ENCODE results near the gene LRRC57. TPM values are rescaled to one million over a fixed set of nuclear protein-coding genes. Genes with fewer than 3 reads are reported as not detected.

The LRRC57 gene
- total RNA-seq, 1 experiment from 2014 or later, result 16.6 TPM

DNA sequence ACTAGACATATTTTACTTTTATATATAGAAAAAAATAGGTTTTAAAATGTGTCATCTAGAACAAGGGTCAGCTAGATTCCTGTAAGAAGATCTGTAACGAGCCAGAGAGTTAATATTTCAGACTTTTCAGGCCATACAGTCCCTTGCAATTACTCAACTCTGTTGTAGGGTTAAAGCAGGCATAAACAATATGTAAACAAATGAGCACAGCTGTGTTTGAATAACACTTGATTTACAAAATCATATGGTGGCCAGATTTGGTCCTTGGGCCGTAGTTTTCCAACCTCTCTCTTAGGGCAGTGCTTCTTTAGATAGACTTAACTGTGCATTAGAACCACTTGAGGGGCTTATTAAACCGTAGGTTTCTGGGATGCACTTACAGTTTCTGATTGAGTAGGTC lies 19.6 kb downstream of the LRRC57 start:
- H3K79me2 ChIP-seq (ENCODE audit: insufficient read depth, low read length), result no peaks in the 10 kb centered on the region

More for the DNA sequence above, 19.6 kb downstream of the LRRC57 start:
- Histone ChIP-seq H3K27me3 (ENCODE audit: insufficient read depth, low read length) (no peaks in the 10 kb centered on the region), H3K36me3 (ENCODE audit: control insufficient read depth in 1 of 2, insufficient read depth in 2 of 2, low read length in 2 of 2) (peaks cover 0 to 5% of the 10 kb centered on the region in 2 experiments; a peak in 2 of 4 replicates), H3K4me3 (replicated peaks in 1 of 2; ENCODE audit: low read depth in 1 of 2, low read length in 2 of 2) (no peak overlapping the region), H3K9ac (ENCODE audit: low read length) (no peak overlapping the region), H3K27ac (ENCODE audit: low read depth, low read length) (no peak overlapping the region), H4K20me1 (ENCODE audit: insufficient read depth) (no peaks in the 10 kb centered on the region), H3K4me2 (ENCODE audit: low read length) (no peak overlapping the region), H3K9me3 (ENCODE audit: control insufficient read depth in 1 of 2, insufficient read depth in 1 of 2, low read depth in 1 of 2, low read length in 2 of 2) (no peaks in the 10 kb centered on the region), H2AFZ (ENCODE audit: low read depth, low read length, poor library complexity, severe bottlenecking) (no peak overlapping the region), H3K9me2 (ENCODE audit: insufficient read depth) (no peaks in the 10 kb centered on the region), H3K4me1 (ENCODE audit: control insufficient read depth in 1 of 2, insufficient read depth in 2 of 2, low read length in 2 of 2) (no peaks in the 10 kb centered on the region)
- ChIA-PET CTCF (no interaction called here), POLR2A (no interaction called here), RAD21 (ENCODE audit: low non-redundant PET in 1 of 2, low total read pairs in 2 of 2, uncharacterized antibody in 2 of 2, unreplicated experiment in 2 of 2) (no interaction called here)
- no peak for TF ChIP-seq ZNF274 (IDR thresholded peaks at IDR 0.05; ENCODE audit: low read depth, low read length)
- TF ChIP-seq EZH2 (IDR thresholded peaks at IDR 0.05), result no peak
- TF ChIP-seq SIN3A (IDR thresholded peaks at IDR 0.05; ENCODE audit: low read depth), result no peak
- no peak for TF ChIP-seq SP1 (IDR thresholded peaks at IDR 0.05; ENCODE audit: low read depth)
- no peak for TF ChIP-seq EGR1 (IDR thresholded peaks at IDR 0.05; ENCODE audit: low read depth)
- TF ChIP-seq TCF7L2 (IDR thresholded peaks at IDR 0.05; ENCODE audit: borderline replicate concordance, extremely low read depth, insufficient read depth, insufficient read length), result no peak
- no peak for TF ChIP-seq EZH2phosphoT487 (IDR thresholded peaks at IDR 0.05; ENCODE audit: borderline replicate concordance)
- TF ChIP-seq ELF1 (IDR thresholded peaks at IDR 0.05; ENCODE audit: borderline replicate concordance, low read depth), result no peak
- TF ChIP-seq, protein P1, sequence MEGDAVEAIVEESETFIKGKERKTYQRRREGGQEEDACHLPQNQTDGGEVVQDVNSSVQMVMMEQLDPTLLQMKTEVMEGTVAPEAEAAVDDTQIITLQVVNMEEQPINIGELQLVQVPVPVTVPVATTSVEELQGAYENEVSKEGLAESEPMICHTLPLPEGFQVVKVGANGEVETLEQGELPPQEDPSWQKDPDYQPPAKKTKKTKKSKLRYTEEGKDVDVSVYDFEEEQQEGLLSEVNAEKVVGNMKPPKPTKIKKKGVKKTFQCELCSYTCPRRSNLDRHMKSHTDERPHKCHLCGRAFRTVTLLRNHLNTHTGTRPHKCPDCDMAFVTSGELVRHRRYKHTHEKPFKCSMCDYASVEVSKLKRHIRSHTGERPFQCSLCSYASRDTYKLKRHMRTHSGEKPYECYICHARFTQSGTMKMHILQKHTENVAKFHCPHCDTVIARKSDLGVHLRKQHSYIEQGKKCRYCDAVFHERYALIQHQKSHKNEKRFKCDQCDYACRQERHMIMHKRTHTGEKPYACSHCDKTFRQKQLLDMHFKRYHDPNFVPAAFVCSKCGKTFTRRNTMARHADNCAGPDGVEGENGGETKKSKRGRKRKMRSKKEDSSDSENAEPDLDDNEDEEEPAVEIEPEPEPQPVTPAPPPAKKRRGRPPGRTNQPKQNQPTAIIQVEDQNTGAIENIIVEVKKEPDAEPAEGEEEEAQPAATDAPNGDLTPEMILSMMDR (IDR thresholded peaks at IDR 0.05 in 2 of 3, conservative IDR thresholded peaks at IDR 0.05 in 1 of 3; ENCODE audit: borderline replicate concordance in 1 of 3, insufficient read depth in 1 of 3, low read depth in 2 of 3, low read length in 2 of 3), result no peak
- TF ChIP-seq, protein P2, sequence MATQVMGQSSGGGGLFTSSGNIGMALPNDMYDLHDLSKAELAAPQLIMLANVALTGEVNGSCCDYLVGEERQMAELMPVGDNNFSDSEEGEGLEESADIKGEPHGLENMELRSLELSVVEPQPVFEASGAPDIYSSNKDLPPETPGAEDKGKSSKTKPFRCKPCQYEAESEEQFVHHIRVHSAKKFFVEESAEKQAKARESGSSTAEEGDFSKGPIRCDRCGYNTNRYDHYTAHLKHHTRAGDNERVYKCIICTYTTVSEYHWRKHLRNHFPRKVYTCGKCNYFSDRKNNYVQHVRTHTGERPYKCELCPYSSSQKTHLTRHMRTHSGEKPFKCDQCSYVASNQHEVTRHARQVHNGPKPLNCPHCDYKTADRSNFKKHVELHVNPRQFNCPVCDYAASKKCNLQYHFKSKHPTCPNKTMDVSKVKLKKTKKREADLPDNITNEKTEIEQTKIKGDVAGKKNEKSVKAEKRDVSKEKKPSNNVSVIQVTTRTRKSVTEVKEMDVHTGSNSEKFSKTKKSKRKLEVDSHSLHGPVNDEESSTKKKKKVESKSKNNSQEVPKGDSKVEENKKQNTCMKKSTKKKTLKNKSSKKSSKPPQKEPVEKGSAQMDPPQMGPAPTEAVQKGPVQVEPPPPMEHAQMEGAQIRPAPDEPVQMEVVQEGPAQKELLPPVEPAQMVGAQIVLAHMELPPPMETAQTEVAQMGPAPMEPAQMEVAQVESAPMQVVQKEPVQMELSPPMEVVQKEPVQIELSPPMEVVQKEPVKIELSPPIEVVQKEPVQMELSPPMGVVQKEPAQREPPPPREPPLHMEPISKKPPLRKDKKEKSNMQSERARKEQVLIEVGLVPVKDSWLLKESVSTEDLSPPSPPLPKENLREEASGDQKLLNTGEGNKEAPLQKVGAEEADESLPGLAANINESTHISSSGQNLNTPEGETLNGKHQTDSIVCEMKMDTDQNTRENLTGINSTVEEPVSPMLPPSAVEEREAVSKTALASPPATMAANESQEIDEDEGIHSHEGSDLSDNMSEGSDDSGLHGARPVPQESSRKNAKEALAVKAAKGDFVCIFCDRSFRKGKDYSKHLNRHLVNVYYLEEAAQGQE (IDR thresholded peaks at IDR 0.05; ENCODE audit: low read depth), result no peak
- TF ChIP-seq RAD21 (IDR thresholded peaks at IDR 0.05; ENCODE audit: low read depth), result no peak
- BruUV-seq (replicated peaks), result no TSS peak
- intact Hi-C loops (cut with micrococcal nuclease), result no loop called here
- no peak for DNase-seq (ENCODE audit: low read depth, low spot score)
- no peak for ATAC-seq
